ENCODE data around the gene GDF7.

GRCh38 chr2:20678780-20679179 lies 11.8 kb downstream of the GDF7 start:
- TF ChIP-seq CTCF (IDR thresholded peaks at IDR 0.05 in 2 of 3, conservative IDR thresholded peaks at IDR 0.05 in 1 of 3; ENCODE audit: borderline replicate concordance in 1 of 3, insufficient read depth in 1 of 3, low read depth in 2 of 3, low read length in 2 of 3), result no peak
- TF ChIP-seq ZNF274 (IDR thresholded peaks at IDR 0.05; ENCODE audit: low read depth, low read length), result no peak
- no peak for TF ChIP-seq JUND (IDR thresholded peaks at IDR 0.05)
- TF ChIP-seq ATF3 (IDR thresholded peaks at IDR 0.05), result no peak
